Measurements from ENCODE around the gene NTRK1.

The NTRK1 gene

GRCh38 chr1:156858959-156859522 is 1.6 kb upstream of the NTRK1 start, which contains the start of gene INSRR:
TSS of gene INSRR (minus strand) at chr1:156859117. CDS start at chr1:156858621, 496 bp downstream.
- no peak for TF ChIP-seq CTCF (conservative IDR thresholded peaks at IDR 0.05; ENCODE audit: low read depth)
- ChIA-PET POLR2A (ENCODE audit: low non-redundant PET) (interaction anchor here (1.5 kb wide), 1 partner anchor 131 kb away, joined by 5 read pairs; the partner anchor contains the start of genes ISG20L2 and METTL25B), CTCF (interaction anchor here (0.5 to 5.1 kb wide), 19 partner anchors 14 to 268 kb away, joined by 3 to 53 read pairs (median 7); partner anchors contain the start of genes ISG20L2 and METTL25B)
- no peak for DNase-seq (ENCODE audit: low spot score)
- no peak within 1 kb of the TSS for H3K27ac ChIP-seq

GRCh38 chr1:156859523-156860112 is 1.0 kb upstream of the NTRK1 start:
- no peak overlapping the region for H3K27ac ChIP-seq
- ChIA-PET CTCF (interaction anchor here (0.6 to 5.1 kb wide), 40 partner anchors 9 to 1912 kb away, joined by 3 to 53 read pairs (median 4); partner anchors contain the start of genes ISG20L2 and METTL25B), POLR2A (ENCODE audit: low non-redundant PET) (interaction anchor here (0.6 to 1.5 kb wide), 3 partner anchors 45 to 131 kb away, joined by 3 to 5 read pairs (median 3); partner anchors contain the start of genes ISG20L2 and METTL25B)
- TF ChIP-seq CTCF (conservative IDR thresholded peaks at IDR 0.05; ENCODE audit: low read depth) = no peak
- DNase-seq (ENCODE audit: low spot score) = no peak

- ChIA-PET POLR2A (ENCODE audit: low non-redundant PET) (interaction anchor here (0.6 to 1.5 kb wide), 4 partner anchors 46 to 132 kb away, joined by 3 to 5 read pairs (median 3); partner anchors contain the start of genes ISG20L2 and METTL25B), CTCF (interaction anchor here (0.6 to 5.1 kb wide), 43 partner anchors 8 to 1911 kb away, joined by 3 to 53 read pairs (median 4); partner anchors contain the start of genes ISG20L2 and METTL25B)
- H3K27ac ChIP-seq = no peak overlapping the region
- TF ChIP-seq CTCF (conservative IDR thresholded peaks at IDR 0.05; ENCODE audit: low read depth) = peak; percentile 91
- DNase-seq (ENCODE audit: low spot score) = peak; percentile 62
Observed at GRCh38 chr1:156860113-156860627, 495 bp upstream of the NTRK1 start.

GRCh38 chr1:156862584-156862983 is 1.9 kb downstream of the NTRK1 start:
- no peak overlapping the region for H3K27ac ChIP-seq
- DNase-seq (ENCODE audit: low spot score) = no peak
- POLR2A ChIA-PET (ENCODE audit: low non-redundant PET) = no interaction called here
- CTCF ChIA-PET = interaction anchor here (0.5 to 3.7 kb wide), 4 partner anchors 24 to 64 kb away, joined by 3 to 25 read pairs (median 3); no protein-coding TSS in a partner anchor
- no peak for TF ChIP-seq CTCF (conservative IDR thresholded peaks at IDR 0.05; ENCODE audit: low read depth)

- DNase-seq (ENCODE audit: low spot score) = no peak
- ChIA-PET CTCF (interaction anchor here (1.4 kb wide), 1 partner anchor 27 kb away, joined by 3 read pairs; no protein-coding TSS in a partner anchor), POLR2A (ENCODE audit: low non-redundant PET) (no interaction called here)
- no peak for TF ChIP-seq CTCF (conservative IDR thresholded peaks at IDR 0.05; ENCODE audit: low read depth)
- H3K27ac ChIP-seq = no peak overlapping the region
Observed at GRCh38 chr1:156862997-156863599, 2.4 kb downstream of the NTRK1 start.

- ChIA-PET CTCF (interaction anchor here (1.4 kb wide), 1 partner anchor 27 kb away, joined by 3 read pairs; no protein-coding TSS in a partner anchor), POLR2A (ENCODE audit: low non-redundant PET) (no interaction called here)
- no peak for DNase-seq (ENCODE audit: low spot score)
- H3K27ac ChIP-seq = no peak overlapping the region
- no peak for TF ChIP-seq CTCF (conservative IDR thresholded peaks at IDR 0.05; ENCODE audit: low read depth)
Observed at GRCh38 chr1:156863631-156864030, 3.0 kb downstream of the NTRK1 start.
